Measurements from ENCODE around the gene POMT2.

GRCh38 chr14:77302926-77303325, 17.8 kb downstream of the POMT2 start:
- no peak for TF ChIP-seq POLR2A (IDR thresholded peaks at IDR 0.05; ENCODE audit: low read depth, low read length)
- TF ChIP-seq TAF1 (IDR thresholded peaks at IDR 0.05; ENCODE audit: low read depth, low read length), result no peak
- TF ChIP-seq POLR2AphosphoS5 (IDR thresholded peaks at IDR 0.05; ENCODE audit: low read depth, low read length), result no peak
- TF ChIP-seq SPI1 (IDR thresholded peaks at IDR 0.05; ENCODE audit: low read depth, low read length), result no peak
- TF ChIP-seq POU2F2 (IDR thresholded peaks at IDR 0.05; ENCODE audit: low read depth, low read length), result no peak

All from GM12891 (cell line).